Mucosa of stomach (tissue), 1 donor: ENCODE measurements around the gene ZNF692.

Experiments used
- H3K27me3 ChIP-seq: one replicate; pipeline ENCODE4 v1.7.0; 2013; ENCODE audit warnings: mild to moderate bottlenecking, low read length; ENCODE audit not compliant: control insufficient read depth, insufficient read depth
- H3K36me3 ChIP-seq: one replicate; pipeline ENCODE4 v1.7.0; 2013; ENCODE audit warnings: low read length; ENCODE audit not compliant: control insufficient read depth, insufficient read depth
- H3K4me1 ChIP-seq: one replicate; pipeline ENCODE4 v1.7.0; 2013; ENCODE audit warnings: mild to moderate bottlenecking, low read length; ENCODE audit not compliant: control insufficient read depth, insufficient read depth
- H3K4me3 ChIP-seq: one replicate; pipeline ENCODE4 v1.7.0; 2013; ENCODE audit warnings: low read length
- H3K9ac ChIP-seq: one replicate; pipeline ENCODE4 v1.7.0; 2013; ENCODE audit warnings: mild to moderate bottlenecking, low read length, moderate library complexity
- H3K9me3 ChIP-seq: one replicate; pipeline ENCODE4 v1.7.0; 2013; ENCODE audit warnings: mild to moderate bottlenecking, low read length, moderate library complexity; ENCODE audit not compliant: control insufficient read depth
- donor health status: Pancreatic carcinoma.

Gene ZNF692, protein sequence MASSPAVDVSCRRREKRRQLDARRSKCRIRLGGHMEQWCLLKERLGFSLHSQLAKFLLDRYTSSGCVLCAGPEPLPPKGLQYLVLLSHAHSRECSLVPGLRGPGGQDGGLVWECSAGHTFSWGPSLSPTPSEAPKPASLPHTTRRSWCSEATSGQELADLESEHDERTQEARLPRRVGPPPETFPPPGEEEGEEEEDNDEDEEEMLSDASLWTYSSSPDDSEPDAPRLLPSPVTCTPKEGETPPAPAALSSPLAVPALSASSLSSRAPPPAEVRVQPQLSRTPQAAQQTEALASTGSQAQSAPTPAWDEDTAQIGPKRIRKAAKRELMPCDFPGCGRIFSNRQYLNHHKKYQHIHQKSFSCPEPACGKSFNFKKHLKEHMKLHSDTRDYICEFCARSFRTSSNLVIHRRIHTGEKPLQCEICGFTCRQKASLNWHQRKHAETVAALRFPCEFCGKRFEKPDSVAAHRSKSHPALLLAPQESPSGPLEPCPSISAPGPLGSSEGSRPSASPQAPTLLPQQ

DNA sequence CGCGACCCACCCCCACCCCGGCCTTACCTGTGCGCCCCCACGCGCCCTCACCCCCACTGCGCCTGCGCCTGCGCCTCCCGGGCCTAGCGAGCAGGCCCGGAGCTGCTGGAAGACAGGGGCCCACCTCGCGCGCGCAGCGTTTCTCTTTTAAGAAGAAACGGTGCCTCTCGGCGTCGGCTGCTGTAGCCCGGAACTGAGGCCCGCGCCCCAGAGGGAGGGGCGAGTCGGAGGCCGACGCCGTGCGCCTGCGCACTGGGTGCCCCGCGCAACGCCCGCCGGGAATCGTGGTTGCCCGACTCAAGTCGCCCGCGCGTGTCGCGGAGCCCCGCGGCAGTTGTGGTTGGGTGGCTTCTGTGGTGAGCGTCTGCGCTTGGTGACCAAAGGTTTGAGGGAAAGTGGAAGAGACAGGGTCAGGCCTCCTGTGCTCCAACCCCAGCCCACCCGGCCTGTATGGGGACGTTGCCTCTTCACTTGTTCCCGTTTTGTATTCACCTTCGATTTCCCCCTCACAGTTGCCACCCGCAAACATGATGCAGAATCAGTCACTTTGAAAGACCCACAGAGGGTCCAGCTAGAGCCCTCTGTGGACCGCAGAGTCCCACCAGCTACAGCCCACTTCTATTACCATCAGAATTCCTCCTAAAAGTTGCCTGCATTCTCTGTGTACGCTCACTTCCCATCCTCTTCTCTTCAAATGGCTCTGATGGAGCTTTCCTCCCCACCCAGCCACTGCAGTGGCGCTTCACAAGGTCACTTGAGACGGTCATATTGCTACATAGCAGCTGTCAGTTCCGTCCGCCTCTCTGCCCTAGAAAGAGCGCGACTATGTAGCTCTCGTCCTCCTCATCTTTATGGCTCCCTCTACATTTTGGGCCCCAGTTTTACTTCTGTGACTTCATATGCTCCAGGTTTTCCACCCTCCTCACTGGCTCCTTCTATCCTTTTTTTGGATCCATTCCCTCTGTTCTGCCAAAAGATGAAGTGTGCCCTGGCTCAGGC, at the start of gene ZNF692:
ZNF692 (minus strand) TSS at position 195 of the 999 bp plus-strand sequence. CDS start 776 bp downstream, outside the sequence.
- no peaks in the 10 kb centered on the region for H3K36me3 ChIP-seq
- peaks cover 37% of the 10 kb centered on the region for H3K4me1 ChIP-seq
- no peaks in the 10 kb centered on the region for H3K9me3 ChIP-seq
- peak within 1 kb of the TSS; percentile 88 for H3K4me3 ChIP-seq
- peak within 1 kb of the TSS; percentile 83 for H3K9ac ChIP-seq
- H3K27me3 ChIP-seq = no peaks in the 10 kb centered on the region

DNA sequence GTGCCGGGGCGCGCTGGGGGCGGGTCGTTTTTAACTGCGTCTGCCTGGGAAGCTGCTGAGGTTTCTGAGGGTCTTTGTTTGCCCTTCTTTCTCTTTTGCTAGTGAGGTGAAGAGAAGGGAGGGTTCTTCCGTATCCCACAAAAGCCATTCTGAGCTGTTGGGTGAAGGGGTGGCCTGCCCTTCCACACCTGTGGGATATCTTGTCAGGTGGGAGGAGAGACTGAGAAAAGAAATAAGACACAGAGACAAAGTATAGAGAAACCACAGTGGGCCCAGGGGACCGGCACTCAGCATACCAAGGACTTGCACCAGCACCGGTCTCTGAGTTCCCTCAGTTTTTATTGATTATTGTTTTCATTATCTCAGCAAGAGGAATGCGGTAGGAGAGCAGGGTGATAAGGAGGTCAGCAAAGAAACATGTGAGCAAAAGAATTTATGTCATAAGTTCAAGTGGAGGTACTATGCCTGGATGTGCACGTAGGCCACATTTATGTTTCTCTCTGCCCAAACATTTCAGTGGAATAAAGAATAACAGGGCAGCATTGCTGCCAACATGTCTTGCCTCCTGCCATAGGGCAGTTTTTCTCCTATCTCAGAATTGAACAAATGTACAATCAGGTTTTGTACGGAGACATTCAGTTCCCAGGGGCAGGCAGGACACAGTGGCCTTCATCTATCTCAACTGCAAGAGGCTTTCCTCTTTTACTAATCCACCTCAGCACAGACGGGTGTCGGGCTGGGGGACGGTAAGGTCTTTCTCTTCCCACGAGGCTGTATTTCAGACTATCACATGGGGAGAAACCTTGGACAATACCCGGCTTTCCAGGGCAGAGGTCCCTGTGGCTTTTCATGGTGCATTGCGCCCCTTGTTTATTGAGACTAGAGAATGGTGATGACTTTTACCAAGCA, 48.1 kb upstream of the ZNF692 start:
- Histone ChIP-seq H3K27me3 (no peaks in the 10 kb centered on the region), H3K4me3 (peak overlapping the region; percentile 57), H3K4me1 (peaks cover 6% of the 10 kb centered on the region), H3K36me3 (no peaks in the 10 kb centered on the region), H3K9me3 (no peaks in the 10 kb centered on the region), H3K9ac (peak overlapping the region; percentile 72)

DNA sequence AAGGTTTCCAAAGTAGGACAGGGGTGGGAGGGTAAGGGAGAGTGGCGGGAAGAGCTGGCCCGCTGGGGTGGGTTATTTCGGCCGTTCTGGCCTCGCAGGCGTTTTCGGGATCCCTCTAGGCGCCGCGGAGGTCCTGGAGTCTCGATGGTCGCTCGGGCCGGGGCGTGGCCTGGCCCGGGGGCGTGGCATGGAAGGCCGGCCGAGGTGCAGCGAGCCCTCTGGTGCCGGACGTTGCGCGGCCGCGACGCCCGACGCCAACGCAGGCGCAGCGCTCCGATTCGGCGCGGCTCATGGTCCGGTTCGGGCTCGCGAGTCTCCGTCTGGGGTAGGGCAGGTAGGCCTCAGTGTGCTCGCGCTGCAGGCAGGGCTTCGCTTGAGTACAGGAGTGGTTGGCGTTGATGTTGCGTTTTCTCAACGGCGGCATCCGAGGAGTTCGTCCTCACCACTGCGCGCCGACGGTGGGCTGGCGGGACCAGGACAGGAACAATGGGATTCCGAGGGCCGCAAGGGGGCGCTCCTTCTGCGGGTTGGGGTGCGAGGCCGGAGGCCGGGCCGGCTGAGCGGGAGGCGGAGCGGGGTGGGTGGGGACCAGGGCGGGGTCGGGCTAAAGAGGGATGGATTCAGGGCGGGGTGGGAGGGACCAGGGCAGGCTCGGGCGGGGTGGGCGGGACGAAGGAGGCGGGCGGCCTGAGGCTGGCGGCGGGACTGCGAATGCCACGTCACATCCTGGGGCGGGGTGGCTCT, 47.3 kb upstream of the ZNF692 start, which contains the start of gene PGBD2:
PGBD2 (plus strand) TSS at position 227 of the 744 bp plus-strand sequence. CDS start 7,628 bp downstream, outside the sequence.
- Histone ChIP-seq H3K36me3 (no peaks in the 10 kb centered on the region), H3K4me3 (peak within 1 kb of the TSS; percentile 57), H3K27me3 (no peaks in the 10 kb centered on the region), H3K9me3 (no peaks in the 10 kb centered on the region), H3K9ac (peak within 1 kb of the TSS; percentile 74), H3K4me1 (peaks cover 6% of the 10 kb centered on the region)

DNA sequence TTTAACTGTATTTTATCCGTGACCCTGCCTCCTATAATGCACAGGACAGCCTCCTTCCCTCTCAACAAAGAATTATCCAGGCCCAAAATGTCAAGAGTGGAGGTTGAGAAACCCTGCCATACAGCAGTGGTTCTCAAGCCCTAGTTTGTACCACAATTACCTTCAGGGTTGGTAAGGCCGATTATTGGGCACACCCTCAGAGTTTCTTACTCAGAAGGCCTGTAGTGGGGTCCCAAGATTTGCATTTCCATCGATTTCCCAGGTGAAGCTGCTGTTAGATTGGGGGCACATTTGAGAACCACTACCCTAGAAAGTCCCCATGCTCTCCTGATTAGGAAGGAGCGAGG, 46.8 kb upstream of the ZNF692 start:
- Histone ChIP-seq H3K9me3 (no peaks in the 10 kb centered on the region), H3K36me3 (no peaks in the 10 kb centered on the region), H3K9ac (peak overlapping the region; percentile 74), H3K4me3 (peak overlapping the region; percentile 24), H3K27me3 (no peaks in the 10 kb centered on the region), H3K4me1 (peaks cover 6% of the 10 kb centered on the region)

DNA sequence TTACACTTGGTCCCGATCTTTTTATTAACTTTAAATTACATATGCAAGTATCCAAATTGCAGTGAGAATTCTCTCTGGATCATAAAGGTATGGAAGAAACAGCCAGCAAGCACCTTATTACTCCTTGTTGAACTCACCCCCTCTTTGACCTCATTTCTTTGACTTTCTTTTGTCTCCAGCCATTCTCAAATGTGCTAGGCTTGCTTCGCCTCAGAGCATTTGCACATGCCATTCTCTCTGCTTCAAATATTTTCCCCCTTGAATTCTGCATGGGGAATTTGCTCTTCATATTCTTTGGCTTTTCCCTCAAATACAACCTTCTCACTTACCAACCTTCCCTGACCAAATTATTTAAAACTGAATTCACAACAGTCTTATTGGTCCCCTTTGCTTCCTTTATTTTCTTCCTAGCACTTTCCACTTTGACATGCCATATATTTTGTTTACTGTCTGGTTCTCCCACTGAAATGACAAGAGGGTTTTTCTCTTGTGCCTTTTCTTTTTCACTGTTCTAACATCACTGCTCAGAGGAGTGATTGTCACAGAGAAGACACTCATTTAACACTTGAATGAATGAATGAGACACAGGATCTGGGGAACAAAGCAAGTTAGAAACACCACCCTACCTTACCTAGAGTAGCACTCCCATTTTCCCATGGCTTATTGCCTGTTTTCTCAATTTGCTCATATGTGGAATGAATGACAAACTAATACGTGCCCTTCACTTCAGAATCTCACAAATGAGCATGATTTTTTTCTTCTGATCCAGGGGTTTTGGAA, 45.7 kb upstream of the ZNF692 start:
- Histone ChIP-seq H3K36me3 (no peaks in the 10 kb centered on the region), H3K27me3 (no peaks in the 10 kb centered on the region), H3K4me3 (no peak overlapping the region), H3K4me1 (peaks cover 6% of the 10 kb centered on the region), H3K9ac (no peak overlapping the region), H3K9me3 (no peaks in the 10 kb centered on the region)

DNA sequence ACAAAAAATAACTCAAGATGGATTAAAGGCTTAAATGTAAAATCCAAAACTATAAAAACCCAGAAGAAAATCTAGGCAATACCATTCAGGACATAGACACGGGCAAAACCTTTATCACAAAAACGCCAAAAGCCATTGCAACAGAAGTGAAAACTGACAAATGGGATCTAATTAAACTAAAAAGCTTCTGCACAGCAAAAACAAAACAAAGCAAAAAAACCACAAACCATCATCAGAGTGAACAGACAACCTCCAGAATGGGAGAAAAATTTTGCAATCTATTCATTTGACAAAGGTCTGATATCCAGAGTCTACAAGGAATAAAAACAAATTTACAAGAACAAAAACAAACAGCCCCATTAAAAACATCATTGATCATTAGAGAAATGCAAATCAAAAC, 42.7 kb upstream of the ZNF692 start:
- no peaks in the 10 kb centered on the region for H3K36me3 ChIP-seq
- no peak overlapping the region for H3K4me3 ChIP-seq
- no peaks in the 10 kb centered on the region for H3K9me3 ChIP-seq
- no peaks in the 10 kb centered on the region for H3K4me1 ChIP-seq
- H3K9ac ChIP-seq = no peak overlapping the region
- H3K27me3 ChIP-seq = no peaks in the 10 kb centered on the region

DNA sequence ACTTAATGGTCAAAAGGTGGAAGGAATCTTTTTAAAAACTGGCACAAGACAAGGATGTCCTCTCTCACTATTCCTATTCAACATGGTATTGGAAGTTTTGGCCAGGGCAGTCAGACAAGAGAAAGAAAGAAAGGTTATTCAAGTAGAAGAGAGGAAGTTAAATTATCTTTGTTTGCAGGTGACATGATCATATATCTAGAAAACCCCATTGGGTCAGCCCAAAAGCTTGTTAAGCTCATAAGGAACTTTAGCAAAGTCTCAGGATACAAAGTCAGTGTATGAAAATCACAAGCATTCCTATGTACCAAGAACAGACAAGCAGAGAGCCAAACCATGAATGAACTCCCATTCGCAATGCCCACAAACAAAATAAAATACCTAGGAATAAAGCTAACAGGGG, 41.8 kb upstream of the ZNF692 start:
- Histone ChIP-seq H3K27me3 (no peaks in the 10 kb centered on the region), H3K4me1 (no peaks in the 10 kb centered on the region), H3K36me3 (no peaks in the 10 kb centered on the region), H3K4me3 (no peak overlapping the region), H3K9me3 (no peaks in the 10 kb centered on the region), H3K9ac (no peak overlapping the region)

DNA sequence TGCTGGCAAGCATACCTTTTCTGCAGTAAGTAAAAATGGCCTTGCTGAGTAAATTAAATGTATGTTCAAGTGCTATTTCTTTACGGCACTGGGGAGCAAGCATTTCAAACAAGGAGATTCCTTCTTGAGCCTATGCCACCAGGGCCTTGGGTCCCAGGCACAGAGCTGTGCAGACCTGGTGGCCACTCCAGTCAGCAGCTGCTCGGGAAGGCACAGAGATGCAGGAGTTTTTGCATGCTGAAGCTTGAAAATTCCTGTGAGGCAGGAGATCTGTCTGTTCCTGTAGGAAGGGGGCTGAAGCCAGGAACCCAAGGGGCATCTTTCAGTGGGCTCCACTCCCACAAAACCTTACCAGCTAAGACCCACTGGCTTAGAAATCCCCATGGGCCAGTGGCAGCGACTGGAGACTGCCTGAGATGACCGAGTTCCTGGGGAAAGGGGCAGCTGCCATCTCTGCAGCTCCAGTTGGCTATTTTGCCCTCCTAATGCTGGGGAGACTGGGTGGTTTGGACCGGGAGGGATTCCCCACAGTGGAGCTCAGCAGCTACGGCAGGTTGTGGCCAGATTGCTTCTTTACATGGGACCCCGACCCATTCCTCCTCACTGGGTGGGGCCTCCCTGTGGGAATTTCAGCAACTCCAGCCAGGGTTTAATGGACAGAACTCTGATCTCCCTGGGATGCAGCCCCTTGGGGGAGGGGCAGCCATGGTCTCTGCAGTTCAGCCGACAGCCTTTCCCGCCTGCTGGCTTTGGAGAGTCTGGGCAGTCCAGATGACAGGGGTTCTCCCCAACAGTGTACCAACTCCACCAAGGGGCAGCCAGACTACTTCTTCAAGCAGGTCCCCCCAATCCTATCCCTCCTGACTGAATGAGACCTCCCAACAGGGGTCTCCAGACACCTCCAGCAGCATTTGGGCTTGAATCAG, 38.8 kb upstream of the ZNF692 start:
- Histone ChIP-seq H3K9ac (no peak overlapping the region), H3K4me1 (no peaks in the 10 kb centered on the region), H3K9me3 (no peaks in the 10 kb centered on the region), H3K27me3 (no peaks in the 10 kb centered on the region), H3K36me3 (no peaks in the 10 kb centered on the region), H3K4me3 (no peak overlapping the region)

DNA sequence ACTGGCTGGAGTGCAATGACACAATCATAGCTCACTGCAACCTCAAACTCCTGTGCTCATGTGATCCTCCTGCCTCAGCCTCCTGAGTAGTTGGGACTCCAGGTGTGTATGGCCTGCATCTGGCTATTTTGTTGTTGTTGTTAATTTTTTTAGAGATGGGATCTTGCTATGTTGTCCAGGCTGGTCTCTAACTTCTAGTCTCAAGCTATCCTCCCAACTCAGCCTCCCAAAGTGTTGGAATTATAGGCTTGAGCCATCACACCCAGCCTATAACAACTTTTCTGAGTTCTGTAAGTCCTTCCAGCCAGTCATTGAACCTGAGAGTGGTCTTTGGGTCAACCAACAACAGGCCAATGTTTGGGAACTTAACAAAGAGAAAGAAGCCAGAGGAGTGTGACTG, 36.0 kb upstream of the ZNF692 start:
- Histone ChIP-seq H3K4me3 (no peak overlapping the region), H3K27me3 (no peaks in the 10 kb centered on the region), H3K4me1 (peaks cover 5% of the 10 kb centered on the region), H3K9me3 (no peaks in the 10 kb centered on the region), H3K36me3 (no peaks in the 10 kb centered on the region), H3K9ac (no peak overlapping the region)

DNA sequence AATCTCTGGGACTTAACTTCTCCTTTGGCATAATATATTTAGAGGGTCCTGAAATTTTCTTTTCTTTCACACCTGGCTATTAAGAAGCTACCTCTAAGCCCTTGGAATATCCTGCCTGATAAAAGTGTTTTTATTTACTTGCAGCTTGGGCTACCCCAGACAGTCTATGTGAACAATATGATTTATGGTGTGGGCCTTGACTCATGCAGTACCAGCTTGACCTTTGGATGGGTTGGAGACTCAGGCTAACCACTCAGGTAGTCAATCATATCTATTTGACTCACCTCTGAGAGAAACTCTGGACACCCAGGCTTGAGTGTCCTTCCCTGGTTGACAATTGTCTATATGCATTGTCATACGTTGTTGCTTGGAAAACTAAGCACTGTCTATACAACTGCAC, 33.7 kb upstream of the ZNF692 start:
- H3K9me3 ChIP-seq = no peaks in the 10 kb centered on the region
- peaks cover 5% of the 10 kb centered on the region for H3K4me1 ChIP-seq
- H3K36me3 ChIP-seq = no peaks in the 10 kb centered on the region
- H3K9ac ChIP-seq = no peak overlapping the region
- no peak overlapping the region for H3K4me3 ChIP-seq
- H3K27me3 ChIP-seq = no peaks in the 10 kb centered on the region
